Activated CD4-positive, CD25-positive, alpha-beta regulatory T cell treated with anti-CD3 and anti-CD28 coated beads, Interleukin-2, amount 50 U/mL, for 16 hours (primary cell): ENCODE data around the gene R3HDM4.
"Not testable (repeated sequence)": the region's sequence is repeated elsewhere in the genome, so short reads cannot be mapped to it uniquely, and the experiment has no call there.

Experiments
- DNase-seq: peaks from one replicate; pipeline ENCODE4 v3.0.0-alpha.2; 2020; ENCODE audit warnings: low read depth, low spot score

R3HDM4 gene

DNA sequence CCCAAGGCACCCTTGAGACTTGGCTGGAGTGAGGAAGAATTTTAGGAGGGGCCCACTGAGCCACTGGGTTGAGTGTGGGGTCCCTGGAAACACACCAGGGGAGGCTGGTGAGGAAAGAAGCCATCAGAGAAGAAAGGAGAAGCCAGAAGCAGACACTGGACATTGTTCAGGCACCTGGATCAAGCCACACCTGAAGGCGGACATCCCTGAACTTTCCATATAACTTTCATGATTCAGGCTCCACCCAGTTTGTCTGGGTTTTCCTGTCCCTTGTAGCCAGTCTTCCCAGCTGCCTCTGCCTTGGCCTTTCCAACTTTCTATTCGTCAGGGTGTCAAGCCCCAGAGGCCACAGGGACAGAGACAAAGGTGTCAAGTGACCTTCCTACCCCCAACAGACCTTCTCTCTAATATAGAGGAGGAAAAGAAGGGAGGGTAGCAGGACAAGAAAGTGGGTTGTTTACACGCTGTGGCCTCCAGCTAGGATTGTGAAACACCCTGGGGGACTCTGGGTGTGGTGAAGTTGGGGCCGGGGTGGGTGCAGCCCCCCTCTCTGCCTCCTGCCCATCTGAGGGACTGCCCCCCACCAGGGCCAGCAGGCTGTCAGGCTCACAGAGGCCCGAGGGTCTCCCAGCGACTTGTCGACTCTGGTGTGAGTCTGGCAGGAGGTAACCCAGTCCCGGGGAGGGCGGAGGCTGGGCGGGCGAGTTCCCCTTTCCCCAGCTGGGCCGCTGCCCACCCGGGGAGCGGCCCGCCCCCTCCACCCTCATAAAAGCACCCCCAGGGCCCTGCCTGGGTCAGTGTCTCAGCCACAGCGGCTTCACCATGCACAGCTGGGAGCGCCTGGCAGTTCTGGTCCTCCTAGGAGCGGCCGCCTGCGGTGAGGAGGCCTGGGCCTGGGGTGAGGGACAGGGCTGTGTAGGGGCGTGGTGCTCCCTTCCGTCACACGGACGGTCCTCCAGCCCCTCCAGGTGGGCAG, 53.9 kb downstream of the R3HDM4 start, which contains the start of gene CFD:
Gene CFD, plus strand, starts transcription at position 797 of the 976 bp plus-strand sequence. Its CDS starts 26 bp downstream, at position 823.
- no peak for DNase-seq

- no peak for DNase-seq
Observed at GRCh38 chr19:858284-858683, 54.7 kb downstream of the R3HDM4 start.

- no peak for DNase-seq
Observed at GRCh38 chr19:855566-856120, 57.4 kb downstream of the R3HDM4 start.

DNA sequence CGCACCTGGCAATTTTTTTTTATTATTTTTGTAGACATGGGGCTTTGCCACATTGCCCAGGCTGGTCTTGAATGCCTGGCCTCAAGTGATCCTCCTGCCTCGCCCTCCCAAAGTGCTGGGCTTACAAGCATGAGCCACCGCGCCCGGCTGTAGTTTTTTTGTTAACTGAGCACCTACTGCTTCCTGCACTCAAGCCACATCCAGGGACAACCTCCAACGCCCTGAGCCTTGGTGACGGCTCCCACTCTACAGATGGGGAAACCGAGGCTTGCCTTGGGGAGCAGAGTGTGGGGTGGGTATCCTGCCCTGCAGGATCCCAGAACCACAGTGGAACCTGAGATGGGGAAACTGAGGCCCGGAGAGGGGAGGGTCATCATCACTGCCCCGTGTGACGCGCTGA, 57.9 kb downstream of the R3HDM4 start:
- DNase-seq = no peak

- no peak for DNase-seq
Observed at GRCh38 chr19:854549-854948, 58.5 kb downstream of the R3HDM4 start.

DNA sequence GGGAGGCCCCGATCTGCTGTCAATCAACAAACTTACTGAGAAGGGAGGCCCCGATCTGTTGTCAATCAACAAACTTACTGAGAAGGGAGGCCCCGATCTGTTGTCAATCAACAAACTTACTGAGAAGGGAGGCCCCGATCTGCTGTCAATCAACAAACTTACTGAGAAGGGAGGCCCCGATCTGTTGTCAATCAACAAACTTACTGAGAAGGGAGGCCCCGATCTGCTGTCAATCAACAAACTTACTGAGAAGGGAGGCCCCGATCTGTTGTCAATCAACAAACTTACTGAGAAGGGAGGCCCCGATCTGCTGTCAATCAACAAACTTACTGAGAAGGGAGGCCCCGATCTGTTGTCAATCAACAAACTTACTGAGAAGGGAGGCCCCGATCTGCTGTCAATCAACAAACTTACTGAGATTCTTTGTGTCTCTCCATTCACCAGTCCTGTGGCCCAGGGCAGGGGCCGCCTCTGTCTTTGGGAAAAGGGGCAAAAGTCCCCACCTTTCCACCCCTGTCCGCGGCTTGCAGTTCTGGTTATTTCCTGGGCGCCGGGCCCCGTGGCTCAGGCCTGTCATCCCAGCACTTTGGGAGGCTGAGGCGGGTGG, 59.3 kb downstream of the R3HDM4 start:
- DNase-seq = not testable (repeated sequence)

DNA sequence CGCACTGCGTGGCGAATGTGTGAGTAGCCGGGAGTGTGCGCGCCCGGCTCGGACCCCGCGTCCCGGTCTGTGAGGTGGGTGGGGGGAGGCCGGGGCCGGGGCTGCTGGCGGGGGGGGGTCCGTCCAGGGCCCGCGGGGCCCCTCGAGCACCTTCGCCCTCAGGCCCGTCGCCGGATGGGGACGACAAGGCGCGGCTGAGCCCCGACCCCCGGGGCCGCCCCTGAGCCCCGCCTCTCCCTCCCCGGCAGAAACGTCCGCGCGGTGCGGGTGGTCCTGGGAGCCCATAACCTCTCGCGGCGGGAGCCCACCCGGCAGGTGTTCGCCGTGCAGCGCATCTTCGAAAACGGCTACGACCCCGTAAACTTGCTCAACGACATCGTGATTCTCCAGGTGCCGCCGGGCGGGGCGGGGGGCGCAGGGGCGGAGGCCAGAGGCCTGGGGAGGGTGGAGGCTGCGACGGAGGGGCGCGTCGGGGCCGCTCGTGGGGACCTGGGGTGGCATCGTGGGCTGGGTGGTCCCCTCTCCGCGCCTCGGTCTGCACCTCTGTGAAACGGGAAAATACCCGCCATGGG, 59.9 kb downstream of the R3HDM4 start:
- DNase-seq = no peak

GRCh38 chr19:852136-853013, 60.6 kb downstream of the R3HDM4 start, which contains the start of gene ELANE:
ELANE (plus strand) TSS chr19:852303; CDS start chr19:852329, 26 bp downstream.
- no peak for DNase-seq

DNA sequence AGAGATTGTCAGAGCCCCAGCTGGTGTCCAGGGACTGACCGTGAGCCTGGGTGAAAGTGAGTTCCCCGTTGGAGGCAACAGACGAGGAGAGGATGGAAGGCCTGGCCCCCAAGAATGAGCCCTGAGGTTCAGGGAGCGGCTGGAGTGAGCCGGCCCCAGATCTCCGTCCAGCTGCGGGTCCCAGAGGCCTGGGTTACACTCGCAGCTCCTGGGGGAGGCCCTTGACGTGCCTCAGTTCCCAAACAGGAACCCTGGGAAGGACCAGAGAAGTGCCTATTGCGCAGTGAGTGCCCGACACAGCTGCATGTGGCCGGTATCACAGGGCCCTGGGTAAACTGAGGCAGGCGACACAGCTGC, 62.1 kb downstream of the R3HDM4 start:
- DNase-seq = no peak

DNA sequence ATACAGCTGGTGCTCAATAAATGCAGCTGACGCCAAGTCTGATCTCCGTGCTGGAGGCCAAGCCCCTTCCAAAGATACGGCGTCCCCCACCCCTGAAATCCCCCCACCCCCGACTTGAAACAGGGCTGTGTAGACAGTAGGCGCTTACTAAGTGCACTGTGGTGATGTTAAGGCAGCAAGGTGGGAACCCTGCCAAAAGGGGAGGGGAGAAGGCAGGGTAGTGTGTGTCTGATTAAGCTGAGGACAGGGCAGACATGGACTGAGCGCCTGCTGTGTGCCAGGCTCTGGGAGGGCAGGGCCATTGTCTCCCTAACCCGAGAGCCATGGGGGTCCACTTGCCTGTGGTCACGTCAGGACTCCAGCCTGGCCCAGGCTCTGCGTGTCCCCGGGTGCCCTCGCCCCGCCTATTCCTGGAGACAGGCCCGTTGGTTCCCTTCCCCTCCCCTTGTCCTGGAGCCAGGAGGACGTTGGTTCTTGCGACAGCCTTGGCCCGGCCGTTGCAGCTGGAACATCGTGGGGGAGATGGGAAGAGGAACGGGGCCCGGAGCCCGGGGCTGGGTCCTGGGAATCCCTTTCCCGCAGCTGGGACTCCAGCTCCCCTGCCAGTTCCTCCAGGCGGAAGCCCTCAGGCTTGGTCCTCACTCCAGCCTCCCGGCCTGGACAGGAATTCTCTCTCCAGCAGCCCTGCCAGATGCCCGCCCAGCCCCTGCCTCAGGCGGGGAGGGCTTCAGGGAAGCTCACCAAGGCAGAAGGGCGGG, 62.6 kb downstream of the R3HDM4 start:
- no peak for DNase-seq

DNA sequence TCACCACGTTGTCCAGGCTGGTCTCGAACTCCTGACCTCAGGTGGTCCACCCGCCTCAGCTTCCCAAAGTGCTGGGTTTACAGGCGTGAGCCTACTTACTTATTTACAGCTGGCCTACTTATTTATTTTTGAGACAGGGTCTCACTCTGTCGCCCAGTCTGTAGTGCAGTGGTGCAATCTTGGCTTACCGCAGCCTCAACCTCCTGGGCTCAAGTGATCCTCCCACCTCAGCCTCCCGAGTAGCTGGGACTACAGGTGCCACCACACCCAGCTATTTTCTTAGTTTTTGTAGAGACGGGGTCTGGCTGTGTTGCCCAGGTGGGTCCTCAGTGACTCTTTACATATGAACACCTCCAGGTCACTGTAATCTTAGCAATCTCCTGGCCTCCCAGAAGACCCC, 63.8 kb downstream of the R3HDM4 start:
- DNase-seq = not testable (repeated sequence)

GRCh38 chr19:848386-848921, 64.6 kb downstream of the R3HDM4 start:
- no peak for DNase-seq
